ENCODE measurements around the gene HOXD9. TPM values are rescaled to one million over a fixed set of nuclear protein-coding genes. Genes with fewer than 3 reads are reported as not detected.
A peak's percentile ranks its signal among the peaks of the same experiment; 100 is the strongest.

Gene HOXD9
- total RNA-seq, 2 donors from 2014 or later = not detected

- Mint-ChIP-seq H3K27ac (no peak within 1 kb of the TSS), H3K36me3 (ENCODE audit: low read depth) (peaks cover under 1% of the 10 kb centered on the region), H3K4me3 (no peak within 1 kb of the TSS), H3K9me3 (no peaks in the 10 kb centered on the region), H3K27me3 (peaks cover 72% of the 10 kb centered on the region), H3K4me1 (peaks cover 4% of the 10 kb centered on the region)
- ATAC-seq (replicated peaks) = no peak
Measured at GRCh38 chr2:176099728-176100546, 22.6 kb upstream of the HOXD9 start, which contains the start of gene HOXD12. Gene HOXD12 (plus strand): TSS chr2:176099795. CDS start chr2:176099802, 7 bp downstream.

- peaks cover 8% of the 10 kb centered on the region for H3K36me3 Mint-ChIP-seq (ENCODE audit: low read depth)
- H3K4me3 Mint-ChIP-seq = no peak overlapping the region
- ATAC-seq (replicated peaks) = no peak
- H3K9me3 Mint-ChIP-seq = no peaks in the 10 kb centered on the region
- H3K27ac Mint-ChIP-seq = no peak overlapping the region
- peaks cover 5% of the 10 kb centered on the region for H3K4me1 Mint-ChIP-seq
- peaks cover 72% of the 10 kb centered on the region for H3K27me3 Mint-ChIP-seq
Measured at GRCh38 chr2:176100547-176101140, 21.9 kb upstream of the HOXD9 start.

GRCh38 chr2:176101216-176101830, 21.2 kb upstream of the HOXD9 start:
- Mint-ChIP-seq H3K27me3 (peaks cover 72% of the 10 kb centered on the region), H3K9me3 (no peaks in the 10 kb centered on the region), H3K36me3 (ENCODE audit: low read depth) (peaks cover 14% of the 10 kb centered on the region), H3K4me3 (no peak overlapping the region), H3K27ac (no peak overlapping the region), H3K4me1 (peaks cover 12% of the 10 kb centered on the region)
- ATAC-seq (replicated peaks) = no peak

GRCh38 chr2:176101842-176102241, 20.7 kb upstream of the HOXD9 start:
- Mint-ChIP-seq H3K36me3 (ENCODE audit: low read depth) (peaks cover 17% of the 10 kb centered on the region), H3K9me3 (no peaks in the 10 kb centered on the region), H3K4me3 (no peak overlapping the region), H3K27ac (no peak overlapping the region), H3K4me1 (peaks cover 14% of the 10 kb centered on the region), H3K27me3 (peaks cover 68% of the 10 kb centered on the region)
- no peak for ATAC-seq (replicated peaks)

- H3K4me3 Mint-ChIP-seq = no peak overlapping the region
- no peak for ATAC-seq (replicated peaks)
- H3K4me1 Mint-ChIP-seq = peaks cover 14% of the 10 kb centered on the region
- no peaks in the 10 kb centered on the region for H3K9me3 Mint-ChIP-seq
- no peak overlapping the region for H3K27ac Mint-ChIP-seq
- H3K27me3 Mint-ChIP-seq = peaks cover 64% of the 10 kb centered on the region
- H3K36me3 Mint-ChIP-seq (ENCODE audit: low read depth) = peaks cover 17% of the 10 kb centered on the region
Measured at GRCh38 chr2:176102309-176102866, 20.1 kb upstream of the HOXD9 start.

GRCh38 chr2:176103194-176103593, 19.3 kb upstream of the HOXD9 start:
- no peak for ATAC-seq (replicated peaks)

GRCh38 chr2:176103742-176104315, 18.7 kb upstream of the HOXD9 start:
- Mint-ChIP-seq H3K9me3 (no peaks in the 10 kb centered on the region), H3K36me3 (ENCODE audit: low read depth) (peaks cover 17% of the 10 kb centered on the region), H3K27me3 (peaks cover 59% of the 10 kb centered on the region), H3K4me1 (peaks cover 9% of the 10 kb centered on the region), H3K4me3 (no peak overlapping the region), H3K27ac (no peak overlapping the region)
- no peak for ATAC-seq (replicated peaks)

More at GRCh38 chr2:176103194-176103593, 19.3 kb upstream of the HOXD9 start:
- H3K9me3 Mint-ChIP-seq = no peaks in the 10 kb centered on the region
- no peak overlapping the region for H3K27ac Mint-ChIP-seq
- H3K4me3 Mint-ChIP-seq = no peak overlapping the region
- peaks cover 17% of the 10 kb centered on the region for H3K36me3 Mint-ChIP-seq (ENCODE audit: low read depth)
- peaks cover 57% of the 10 kb centered on the region for H3K27me3 Mint-ChIP-seq
- H3K4me1 Mint-ChIP-seq = peaks cover 9% of the 10 kb centered on the region

GRCh38 chr2:176104316-176105077, 18.0 kb upstream of the HOXD9 start:
- H3K4me1 Mint-ChIP-seq = peaks cover 13% of the 10 kb centered on the region
- no peak overlapping the region for H3K4me3 Mint-ChIP-seq
- peaks cover 24% of the 10 kb centered on the region for H3K36me3 Mint-ChIP-seq (ENCODE audit: low read depth)
- peaks cover 63% of the 10 kb centered on the region for H3K27me3 Mint-ChIP-seq
- no peak for ATAC-seq (replicated peaks)
- no peak overlapping the region for H3K27ac Mint-ChIP-seq
- no peaks in the 10 kb centered on the region for H3K9me3 Mint-ChIP-seq

GRCh38 chr2:176105078-176105729, 17.3 kb upstream of the HOXD9 start:
- Mint-ChIP-seq H3K9me3 (no peaks in the 10 kb centered on the region), H3K27me3 (peaks cover 70% of the 10 kb centered on the region), H3K4me1 (peaks cover 15% of the 10 kb centered on the region), H3K27ac (no peak overlapping the region), H3K36me3 (ENCODE audit: low read depth) (peaks cover 26% of the 10 kb centered on the region), H3K4me3 (no peak overlapping the region)
- no peak for ATAC-seq (replicated peaks)

- H3K36me3 Mint-ChIP-seq (ENCODE audit: low read depth) = peaks cover 26% of the 10 kb centered on the region
- peaks cover 15% of the 10 kb centered on the region for H3K4me1 Mint-ChIP-seq
- no peak for ATAC-seq (replicated peaks)
- no peaks in the 10 kb centered on the region for H3K9me3 Mint-ChIP-seq
- H3K4me3 Mint-ChIP-seq = peak overlapping the region; percentile 47
- H3K27me3 Mint-ChIP-seq = peaks cover 74% of the 10 kb centered on the region
- no peak overlapping the region for H3K27ac Mint-ChIP-seq
Measured at GRCh38 chr2:176105730-176106580, 16.6 kb upstream of the HOXD9 start.

- no peak for ATAC-seq (replicated peaks)
- H3K36me3 Mint-ChIP-seq (ENCODE audit: low read depth) = peaks cover 26% of the 10 kb centered on the region
- no peaks in the 10 kb centered on the region for H3K9me3 Mint-ChIP-seq
- peaks cover 72% of the 10 kb centered on the region for H3K27me3 Mint-ChIP-seq
- H3K4me1 Mint-ChIP-seq = peaks cover 15% of the 10 kb centered on the region
- H3K4me3 Mint-ChIP-seq = peak within 1 kb of the TSS; percentile 47
- H3K27ac Mint-ChIP-seq = no peak within 1 kb of the TSS
Measured at GRCh38 chr2:176106581-176107539, 15.7 kb upstream of the HOXD9 start, which contains the start of gene HOXD11. Gene HOXD11 (plus strand): TSS chr2:176107280. CDS start chr2:176107356, 76 bp downstream.

GRCh38 chr2:176107731-176108181, 14.8 kb upstream of the HOXD9 start:
- ATAC-seq (replicated peaks) = no peak
- H3K4me3 Mint-ChIP-seq = no peak overlapping the region
- H3K9me3 Mint-ChIP-seq = no peaks in the 10 kb centered on the region
- peaks cover 69% of the 10 kb centered on the region for H3K27me3 Mint-ChIP-seq
- H3K27ac Mint-ChIP-seq = no peak overlapping the region
- peaks cover 26% of the 10 kb centered on the region for H3K36me3 Mint-ChIP-seq (ENCODE audit: low read depth)
- peaks cover 15% of the 10 kb centered on the region for H3K4me1 Mint-ChIP-seq

All from activated T-helper 17 cell treated with anti-CD3 and anti-CD28 coated beads, Interleukin-2, amount 50 U/mL, for 72 hours (primary cell).